Upper lobe of left lung (tissue), 4 donors: Measurements from ENCODE around the gene BMP8B.
"Not testable (repeated sequence)": the region's sequence is repeated elsewhere in the genome, so short reads cannot be mapped to it uniquely, and the experiment has no call there.

ENCODE experiments used
- EP300 ChIP-seq, 4 donors: sonication (generic); formaldehyde crosslinking; IDR thresholded peaks; one replicate each; pipeline ENCODE4 v1.5.1; 2017; ENCODE audit warnings: antibody characterized with exemption in 4 of 4, control low read depth in 2 of 4
- TF ChIP-seq, protein P1 (sequence below), 6 experiments: fragments of 450-650 bp in 4 of 6; fragments of 200-600 bp in 2 of 6; sonication (generic) in 2 of 6; IDR thresholded peaks; one replicate each; pipeline ENCODE4 v1.5.1; 2016 to 2019; ENCODE audit warnings: antibody characterized with exemption in 6 of 6

DNA sequence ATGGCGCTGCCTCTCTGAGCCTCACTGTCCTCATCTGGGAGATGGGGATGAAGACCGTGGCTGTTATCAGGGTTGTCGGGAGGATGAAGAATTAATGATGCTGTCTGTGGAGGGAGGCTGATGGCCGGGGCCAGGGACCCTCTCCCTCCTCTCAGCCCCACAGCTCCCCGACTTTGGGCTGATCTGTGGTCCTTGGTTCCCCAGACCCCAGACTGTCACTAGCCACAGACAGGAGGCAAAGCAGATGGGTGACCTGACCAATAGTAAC lies 1.6 kb downstream of the BMP8B start:
- TF ChIP-seq, protein P1, sequence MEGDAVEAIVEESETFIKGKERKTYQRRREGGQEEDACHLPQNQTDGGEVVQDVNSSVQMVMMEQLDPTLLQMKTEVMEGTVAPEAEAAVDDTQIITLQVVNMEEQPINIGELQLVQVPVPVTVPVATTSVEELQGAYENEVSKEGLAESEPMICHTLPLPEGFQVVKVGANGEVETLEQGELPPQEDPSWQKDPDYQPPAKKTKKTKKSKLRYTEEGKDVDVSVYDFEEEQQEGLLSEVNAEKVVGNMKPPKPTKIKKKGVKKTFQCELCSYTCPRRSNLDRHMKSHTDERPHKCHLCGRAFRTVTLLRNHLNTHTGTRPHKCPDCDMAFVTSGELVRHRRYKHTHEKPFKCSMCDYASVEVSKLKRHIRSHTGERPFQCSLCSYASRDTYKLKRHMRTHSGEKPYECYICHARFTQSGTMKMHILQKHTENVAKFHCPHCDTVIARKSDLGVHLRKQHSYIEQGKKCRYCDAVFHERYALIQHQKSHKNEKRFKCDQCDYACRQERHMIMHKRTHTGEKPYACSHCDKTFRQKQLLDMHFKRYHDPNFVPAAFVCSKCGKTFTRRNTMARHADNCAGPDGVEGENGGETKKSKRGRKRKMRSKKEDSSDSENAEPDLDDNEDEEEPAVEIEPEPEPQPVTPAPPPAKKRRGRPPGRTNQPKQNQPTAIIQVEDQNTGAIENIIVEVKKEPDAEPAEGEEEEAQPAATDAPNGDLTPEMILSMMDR (IDR thresholded peaks at IDR 0.05): not testable (repeated sequence)
- not testable (repeated sequence) for TF ChIP-seq EP300 (IDR thresholded peaks at IDR 0.05)
